Measurements from ENCODE around the gene CKAP2L. TPM values are rescaled to one million over a fixed set of nuclear protein-coding genes. Genes with fewer than 3 reads are reported as not detected.

Gene CKAP2L
- total RNA-seq, 1 donor from 2014 or later = 2.1 TPM

- H3K4me3 ChIP-seq (ENCODE audit: insufficient read depth, low read depth, low read length) = no peak overlapping the region
- no peak overlapping the region for H3K9ac ChIP-seq (ENCODE audit: low read length)
- H3K79me2 ChIP-seq (ENCODE audit: insufficient read depth, low read length) = no peaks in the 10 kb centered on the region
- peaks cover 16% of the 10 kb centered on the region for H3K27me3 Mint-ChIP-seq (ENCODE audit: low read depth, unreplicated experiment)
- no peaks in the 10 kb centered on the region for H3K27me3 ChIP-seq (ENCODE audit: insufficient read depth, low read length)
- H3K4me1 ChIP-seq (ENCODE audit: insufficient read depth, low read length) = peaks cover 15% of the 10 kb centered on the region
- H3K27ac ChIP-seq (ENCODE audit: low read depth, low read length) = no peak overlapping the region
- no peak overlapping the region for H2AFZ ChIP-seq (ENCODE audit: low read depth, low read length)
- H3K36me3 ChIP-seq (ENCODE audit: insufficient read depth, low read length) = no peaks in the 10 kb centered on the region
- TF ChIP-seq EZH2 (IDR thresholded peaks at IDR 0.05; ENCODE audit: insufficient read depth, low read length) = no peak
- no peak for TF ChIP-seq CTCF (IDR thresholded peaks at IDR 0.05; ENCODE audit: insufficient read depth, low read depth, low read length)
- no peak for FAIRE-seq
- no peaks in the 10 kb centered on the region for H3K9me3 ChIP-seq (ENCODE audit: insufficient read depth, low read depth, low read length)
- H3K4me1 Mint-ChIP-seq (ENCODE audit: low read depth, unreplicated experiment) = peaks cover 12% of the 10 kb centered on the region
- no peak overlapping the region for H3K4me2 ChIP-seq (ENCODE audit: low read length)
- no peaks in the 10 kb centered on the region for H3K36me3 Mint-ChIP-seq (ENCODE audit: low read depth, unreplicated experiment)
- H4K20me1 ChIP-seq (ENCODE audit: insufficient read depth, low read length) = no peaks in the 10 kb centered on the region
- H3K27ac Mint-ChIP-seq (ENCODE audit: unreplicated experiment) = no peak overlapping the region
- H3K9me3 Mint-ChIP-seq (ENCODE audit: unreplicated experiment) = no peaks in the 10 kb centered on the region
- no peak overlapping the region for H3K4me3 Mint-ChIP-seq (ENCODE audit: unreplicated experiment)
- DNase-seq (ENCODE audit: low read depth) = no peak
Measured at GRCh38 chr2:112705575-112705974, 58.8 kb downstream of the CKAP2L start.

GRCh38 chr2:112703684-112704083, 60.7 kb downstream of the CKAP2L start:
- Histone ChIP-seq H2AFZ (ENCODE audit: low read depth, low read length) (no peak overlapping the region), H3K9ac (ENCODE audit: low read length) (no peak overlapping the region), H3K4me1 (ENCODE audit: insufficient read depth, low read length) (peaks cover 15% of the 10 kb centered on the region), H3K9me3 (ENCODE audit: insufficient read depth, low read depth, low read length) (no peaks in the 10 kb centered on the region), H3K4me2 (ENCODE audit: low read length) (no peak overlapping the region), H3K36me3 (ENCODE audit: insufficient read depth, low read length) (no peaks in the 10 kb centered on the region), H3K4me3 (ENCODE audit: insufficient read depth, low read depth, low read length) (no peak overlapping the region), H3K27me3 (ENCODE audit: insufficient read depth, low read length) (no peaks in the 10 kb centered on the region), H3K79me2 (ENCODE audit: insufficient read depth, low read length) (no peaks in the 10 kb centered on the region), H3K27ac (ENCODE audit: low read depth, low read length) (no peak overlapping the region), H4K20me1 (ENCODE audit: insufficient read depth, low read length) (no peaks in the 10 kb centered on the region)
- no peak for FAIRE-seq
- H3K9me3 Mint-ChIP-seq (ENCODE audit: unreplicated experiment) = no peaks in the 10 kb centered on the region
- DNase-seq (ENCODE audit: low read depth) = no peak
- no peaks in the 10 kb centered on the region for H3K36me3 Mint-ChIP-seq (ENCODE audit: low read depth, unreplicated experiment)
- peaks cover 9% of the 10 kb centered on the region for H3K27me3 Mint-ChIP-seq (ENCODE audit: low read depth, unreplicated experiment)
- H3K27ac Mint-ChIP-seq (ENCODE audit: unreplicated experiment) = no peak overlapping the region
- no peak overlapping the region for H3K4me3 Mint-ChIP-seq (ENCODE audit: unreplicated experiment)
- peaks cover 12% of the 10 kb centered on the region for H3K4me1 Mint-ChIP-seq (ENCODE audit: low read depth, unreplicated experiment)
- TF ChIP-seq EZH2 (IDR thresholded peaks at IDR 0.05; ENCODE audit: insufficient read depth, low read length) = no peak
- TF ChIP-seq CTCF (IDR thresholded peaks at IDR 0.05; ENCODE audit: insufficient read depth, low read depth, low read length) = no peak

- peaks cover 7% of the 10 kb centered on the region for H3K4me1 ChIP-seq (ENCODE audit: insufficient read depth, low read length)
- peak; percentile 26 for DNase-seq (ENCODE audit: low read depth)
- H3K9me3 Mint-ChIP-seq (ENCODE audit: unreplicated experiment) = no peaks in the 10 kb centered on the region
- FAIRE-seq = no peak
- H3K4me1 Mint-ChIP-seq (ENCODE audit: low read depth, unreplicated experiment) = peaks cover 3% of the 10 kb centered on the region
- H3K4me2 ChIP-seq (ENCODE audit: low read length) = no peak overlapping the region
- H3K27ac Mint-ChIP-seq (ENCODE audit: unreplicated experiment) = no peak overlapping the region
- H2AFZ ChIP-seq (ENCODE audit: low read depth, low read length) = no peak overlapping the region
- H3K79me2 ChIP-seq (ENCODE audit: insufficient read depth, low read length) = no peaks in the 10 kb centered on the region
- TF ChIP-seq CTCF (IDR thresholded peaks at IDR 0.05; ENCODE audit: insufficient read depth, low read depth, low read length) (no peak), EZH2 (IDR thresholded peaks at IDR 0.05; ENCODE audit: insufficient read depth, low read length) (no peak)
- H3K9ac ChIP-seq (ENCODE audit: low read length) = no peak overlapping the region
- H3K36me3 ChIP-seq (ENCODE audit: insufficient read depth, low read length) = no peaks in the 10 kb centered on the region
- no peak overlapping the region for H3K27ac ChIP-seq (ENCODE audit: low read depth, low read length)
- H3K4me3 ChIP-seq (ENCODE audit: insufficient read depth, low read depth, low read length) = no peak overlapping the region
- H3K9me3 ChIP-seq (ENCODE audit: insufficient read depth, low read depth, low read length) = no peaks in the 10 kb centered on the region
- H3K27me3 ChIP-seq (ENCODE audit: insufficient read depth, low read length) = no peaks in the 10 kb centered on the region
- no peak overlapping the region for H3K4me3 Mint-ChIP-seq (ENCODE audit: unreplicated experiment)
- H3K27me3 Mint-ChIP-seq (ENCODE audit: low read depth, unreplicated experiment) = peaks cover 9% of the 10 kb centered on the region
- H3K36me3 Mint-ChIP-seq (ENCODE audit: low read depth, unreplicated experiment) = no peaks in the 10 kb centered on the region
- no peaks in the 10 kb centered on the region for H4K20me1 ChIP-seq (ENCODE audit: insufficient read depth, low read length)
Measured at GRCh38 chr2:112701052-112701451, 63.4 kb downstream of the CKAP2L start.

Data from astrocyte (in vitro differentiated cells and primary cell).